IMR-90 (cell line): ENCODE data around the gene ACOX3. TPM values are rescaled to one million over a fixed set of nuclear protein-coding genes. Genes with fewer than 3 reads are reported as not detected.

Experiments used
- ATAC-seq: fragments of 200-7000 bp; cut with Tn5 transposase; 2 replicates; pipeline ENCODE4 v1.9.1; 2020; ENCODE audit warnings: low read depth, mild to moderate bottlenecking, moderate library complexity
- BruUV-seq: library from RNA; stranded (reverse); fragments of 400-500 nt; replicated peaks from 2 replicates; lab custom pipeline; 2021; lab: Mats Ljungman, UMichigan
- CTCF ChIA-PET: fragments of 300-600 bp; formaldehyde crosslinking; extraction: SDS; loops from one replicate; lab custom pipeline; 2021; ENCODE audit warnings: antibody characterized with exemption; lab: Yijun Ruan, JAX
- POLR2A ChIA-PET: fragments of 300-600 bp; sonication (Branson Sonifier 250); formaldehyde crosslinking; loops from one replicate; lab custom pipeline; 2022; ENCODE audit warnings: antibody characterized with exemption; ENCODE audit not compliant: unreplicated experiment; lab: Charles Lee
- DNase-seq: peaks from one replicate; pipeline ENCODE4 v3.0.0; 2013
- H2AFZ ChIP-seq: replicated peaks from 2 replicates; pipeline ENCODE3; 2013; ENCODE audit warnings: low read length, mild to moderate bottlenecking; ENCODE audit not compliant: poor library complexity
- H2AK5ac ChIP-seq: 2 replicates; pipeline ENCODE4 v1.6.1; 2013; ENCODE audit warnings: low read depth, low read length, inconsistent platforms
- H2AK9ac ChIP-seq: replicated peaks from 2 replicates; pipeline ENCODE3; 2013; ENCODE audit warnings: mild to moderate bottlenecking, low read depth, low read length, moderate library complexity; ENCODE audit not compliant: poor library complexity
- H2BK120ac ChIP-seq: 2 replicates; pipeline ENCODE4 v1.6.1; 2013; ENCODE audit warnings: low read depth, low read length, inconsistent platforms
- H2BK15ac ChIP-seq: 3 replicates; pipeline ENCODE4 v1.6.1; 2013; ENCODE audit warnings: low read depth, low read length, inconsistent platforms
- H2BK20ac ChIP-seq: 2 replicates; pipeline ENCODE4 v1.6.1; 2013; ENCODE audit warnings: low read depth, mild to moderate bottlenecking, inconsistent platforms, low read length, moderate library complexity
- H2BK5ac ChIP-seq: 2 replicates; pipeline ENCODE4 v1.6.1; 2013; ENCODE audit warnings: mild to moderate bottlenecking, low read depth, low read length, inconsistent platforms; ENCODE audit not compliant: poor library complexity, severe bottlenecking
- H3K14ac ChIP-seq: replicated peaks from 2 replicates; pipeline ENCODE4 v1.6.1; 2013; ENCODE audit warnings: low read depth, low read length, inconsistent platforms
- H3K18ac ChIP-seq: 2 replicates; pipeline ENCODE4 v1.6.1; 2013; ENCODE audit warnings: low read depth, low read length, control low read depth
- H3K23ac ChIP-seq: 2 replicates; pipeline ENCODE4 v1.6.1; 2013; ENCODE audit warnings: low read depth, low read length, inconsistent platforms
- H3K27ac ChIP-seq: 2 replicates; pipeline ENCODE4 v1.5.1; 2013; ENCODE audit warnings: mild to moderate bottlenecking, control low read depth, low read length; ENCODE audit not compliant: insufficient read depth
- H3K27me3 ChIP-seq: 2 replicates; pipeline ENCODE4 v1.6.1; 2013; ENCODE audit warnings: low read length; ENCODE audit not compliant: control insufficient read depth, insufficient read depth
- H3K36me3 ChIP-seq: 2 replicates; pipeline ENCODE4 v1.6.1; 2013; ENCODE audit warnings: low read length, mixed read lengths; ENCODE audit not compliant: control insufficient read depth, insufficient read depth
- H3K4ac ChIP-seq: 2 replicates; pipeline ENCODE4 v1.6.1; 2013; ENCODE audit warnings: low read depth, low read length, inconsistent platforms
- H3K4me1 ChIP-seq: 2 replicates; pipeline ENCODE4 v1.6.1; 2013; ENCODE audit warnings: low read length, mixed read lengths; ENCODE audit not compliant: control insufficient read depth, insufficient read depth
- H3K4me2 ChIP-seq: 2 replicates; pipeline ENCODE4 v1.6.1; 2013; ENCODE audit warnings: low read depth, mild to moderate bottlenecking, control low read depth, low read length, moderate library complexity
- H3K4me3 ChIP-seq: 2 replicates; pipeline ENCODE4 v1.5.1; 2013; ENCODE audit warnings: low read depth, mild to moderate bottlenecking, control low read depth, low read length, moderate library complexity; ENCODE audit not compliant: insufficient read depth
- H3K56ac ChIP-seq: 2 replicates; pipeline ENCODE4 v1.6.1; 2013; ENCODE audit warnings: low read length, inconsistent platforms; ENCODE audit not compliant: insufficient read depth; ENCODE audit errors: extremely low read depth
- H3K79me1 ChIP-seq, 2 experiments: 2 replicates each; pipeline ENCODE4 v1.6.1; 2013; ENCODE audit warnings: low read length in 2 of 2, inconsistent platforms in 1 of 2, low read depth in 1 of 2
- H3K9ac ChIP-seq: 2 replicates; pipeline ENCODE4 v1.6.1; 2013; ENCODE audit warnings: low read depth, low read length, control low read depth
- H3K9me1 ChIP-seq: 2 replicates; pipeline ENCODE4 v1.6.1; 2013; ENCODE audit warnings: low read length, inconsistent platforms; ENCODE audit not compliant: insufficient read depth
- H3K9me3 ChIP-seq: 2 replicates; pipeline ENCODE4 v1.6.1; 2013; ENCODE audit warnings: low read length; ENCODE audit not compliant: control insufficient read depth, insufficient read depth
- H4K20me1 ChIP-seq: 2 replicates; pipeline ENCODE4 v1.6.1; 2013; ENCODE audit warnings: low read length, inconsistent platforms; ENCODE audit not compliant: insufficient read depth
- H4K5ac ChIP-seq: 2 replicates; pipeline ENCODE4 v1.6.1; 2013; ENCODE audit warnings: mild to moderate bottlenecking, low read depth, low read length, control low read depth
- H4K8ac ChIP-seq, 2 experiments: 2 replicates each; pipeline ENCODE4 v1.6.1; 2013; ENCODE audit warnings: low read depth in 2 of 2, low read length in 2 of 2, control low read depth in 1 of 2, inconsistent platforms in 1 of 2
- H4K91ac ChIP-seq: 2 replicates; pipeline ENCODE4 v1.6.1; 2013; ENCODE audit warnings: low read depth, low read length, inconsistent platforms; ENCODE audit not compliant: insufficient read depth
- CHD1 ChIP-seq: IDR thresholded peaks from 2 replicates; pipeline ENCODE4 v1.6.1; 2012; ENCODE audit warnings: low read depth, low read length, improper control_type of control experiment
- ELK1 ChIP-seq: fragments of 150-350 bp; IDR thresholded peaks from 2 replicates; pipeline ENCODE4 v1.6.1; 2016; ENCODE audit warnings: low read depth, mild to moderate bottlenecking, low read length, moderate library complexity, borderline replicate concordance
- MAZ ChIP-seq: IDR thresholded peaks from 2 replicates; pipeline ENCODE4 v1.6.1; 2012; ENCODE audit warnings: low read depth, mild to moderate bottlenecking, low read length, improper control_type of control experiment, moderate library complexity, borderline replicate concordance
- MXI1 ChIP-seq: IDR thresholded peaks from 2 replicates; pipeline ENCODE4 v1.6.1; 2012; ENCODE audit warnings: low read depth, mild to moderate bottlenecking, low read length, moderate library complexity, borderline replicate concordance
- POLR2A ChIP-seq: IDR thresholded peaks from 2 replicates; pipeline ENCODE4 v1.6.1; 2012; ENCODE audit warnings: mild to moderate bottlenecking, low read depth, low read length
- RCOR1 ChIP-seq: IDR thresholded peaks from 2 replicates; pipeline ENCODE4 v1.6.1; 2012; ENCODE audit warnings: mild to moderate bottlenecking, low read length, improper control_type of control experiment; ENCODE audit not compliant: insufficient replicate concordance
- SMC3 ChIP-seq: fragments of 150-350 bp; IDR thresholded peaks from 2 replicates; pipeline ENCODE4 v1.6.1; 2016; ENCODE audit warnings: low read depth, mild to moderate bottlenecking, antibody characterized with exemption, low read length, moderate library complexity
- USF2 ChIP-seq: fragments of 150-350 bp; IDR thresholded peaks from 2 replicates; pipeline ENCODE4 v1.6.1; 2017; ENCODE audit warnings: mild to moderate bottlenecking, antibody characterized with exemption, low read length, low read depth
- WGBS, 2 experiments: methylation state at CpG; one replicate each; pipeline versions ENCODE4 v1.1.5 to v1.1.7; 2013; ENCODE audit warnings: missing lambda C conversion rate in 2 of 2; ENCODE audit not compliant: insufficient read length in 1 of 2; ENCODE audit errors: extremely low coverage in 2 of 2; 5-methylcytosine and 5-hydroxymethylcytosine counted together
- dilution Hi-C: fragments of 300-500 bp; cut with HindIII; formaldehyde crosslinking; loops from one replicate; pipeline ENCODE4 v1.14.3; 2018; ENCODE audit warnings: low sequenced_read_pairs; ENCODE audit not compliant: unreplicated experiment
- in situ Hi-C: fragments of 300-500 bp; cut with MboI; formaldehyde crosslinking; loops from 3 replicates; pipeline ENCODE4 v1.14.3; 2019; ENCODE audit warnings: low sequenced_read_pairs, inconsistent platforms, mixed read lengths
- intact Hi-C: fragments of 100-400 bp; cut with micrococcal nuclease; formaldehyde crosslinking; loops from 2 replicates; pipeline ENCODE4 v1.10.0; 2022
- polyA plus RNA-seq, 3 experiments: library from polyadenylated mRNA; depleted of rRNA; stranded (reverse); fragments of >200 nt; gene quantifications; 2 replicates each; pipeline ENCODE4 v1.2.3, GENCODE V29; 2012; ENCODE audit warnings: low replicate concordance in 1 of 3
- total RNA-seq: library from RNA; depleted of rRNA; stranded (reverse); fragments of >200 nt; gene quantifications from 2 replicates; pipeline ENCODE4 v1.2.3, GENCODE V29; 2012

ACOX3 gene
- total and polyA plus RNA-seq, 2 of the 4 experiments (the other 2 are of a cell fraction), result 15.2 to 25.8 TPM

DNA sequence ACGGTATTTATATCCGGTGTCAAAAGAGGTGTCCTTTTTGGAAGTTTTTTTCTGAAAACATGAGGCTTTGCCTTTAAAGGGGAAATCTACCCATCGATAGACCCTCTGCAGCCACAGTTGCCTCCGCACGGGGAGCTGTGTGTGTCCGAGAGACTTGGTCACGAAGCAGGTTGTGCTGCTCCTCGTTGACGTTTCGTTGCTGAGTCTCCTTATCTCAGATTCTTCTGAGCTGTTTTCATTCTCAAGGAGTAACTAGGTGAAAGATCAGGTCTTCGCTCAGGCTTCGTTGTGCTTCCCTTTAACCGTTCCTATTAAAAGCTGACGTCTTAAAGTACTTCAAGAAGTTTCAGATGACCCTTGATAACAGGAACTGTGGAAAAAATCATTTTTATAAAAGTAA lies 23.9 kb upstream of the ACOX3 start:
- Histone ChIP-seq H3K9ac (no peak overlapping the region), H3K4ac (no peak overlapping the region), H3K14ac (no peak overlapping the region), H2BK120ac (no peak overlapping the region), H2BK15ac (no peak overlapping the region), H3K27ac (no peak overlapping the region), H2AFZ (no peak overlapping the region), H4K5ac (no peak overlapping the region), H2AK9ac (no peak overlapping the region), H3K9me3 (no peaks in the 10 kb centered on the region), H3K4me1 (no peaks in the 10 kb centered on the region; the same call in 1 of the 2 replicates), H3K56ac (no peak overlapping the region), H2BK5ac (no peak overlapping the region), H4K91ac (no peak overlapping the region), H3K4me3 (no peak overlapping the region), H3K9me1 (no peaks in the 10 kb centered on the region), H4K8ac (no peak overlapping the region), H3K36me3 (peaks cover 35% of the 10 kb centered on the region), H3K27me3 (no peaks in the 10 kb centered on the region), H3K18ac (no peak overlapping the region), H2BK20ac (no peak overlapping the region), H3K23ac (no peak overlapping the region), H4K20me1 (peaks cover 10% of the 10 kb centered on the region), H3K4me2 (no peak overlapping the region), H3K79me1 (0 out of 4 replicates have a peak, but pooled peaks cover 0 to 3% of the 10 kb centered on the region in 2 experiments), H2AK5ac (no peak overlapping the region)
- DNase-seq, result no peak
- WGBS, 2 experiments, result 84% methylated on average over 7 of the region's 14 CpGs; no CpG with 5 or more reads in 1 of the 2 experiments
- no peak for ATAC-seq
- ChIA-PET CTCF (interaction anchor here (1.0 kb wide), 1 partner anchor 12 kb away, joined by 4 read pairs; no protein-coding TSS in a partner anchor), POLR2A (no interaction called here)
- intact Hi-C loops, result no loop called here
- no TSS peak for BruUV-seq
- dilution Hi-C loops, result no loop called here
- TF ChIP-seq MXI1 (no peak), CHD1 (no peak), SMC3 (no peak), RCOR1 (no peak), POLR2A (no peak), MAZ (no peak), USF2 (no peak), ELK1 (no peak)
- in situ Hi-C loops, result loop anchor here (5.0 kb wide), 1 partner anchor 128 kb away; the partner anchor contains the start of gene CPZ
